ENCODE results near the gene OGFOD2.

Gene OGFOD2

DNA sequence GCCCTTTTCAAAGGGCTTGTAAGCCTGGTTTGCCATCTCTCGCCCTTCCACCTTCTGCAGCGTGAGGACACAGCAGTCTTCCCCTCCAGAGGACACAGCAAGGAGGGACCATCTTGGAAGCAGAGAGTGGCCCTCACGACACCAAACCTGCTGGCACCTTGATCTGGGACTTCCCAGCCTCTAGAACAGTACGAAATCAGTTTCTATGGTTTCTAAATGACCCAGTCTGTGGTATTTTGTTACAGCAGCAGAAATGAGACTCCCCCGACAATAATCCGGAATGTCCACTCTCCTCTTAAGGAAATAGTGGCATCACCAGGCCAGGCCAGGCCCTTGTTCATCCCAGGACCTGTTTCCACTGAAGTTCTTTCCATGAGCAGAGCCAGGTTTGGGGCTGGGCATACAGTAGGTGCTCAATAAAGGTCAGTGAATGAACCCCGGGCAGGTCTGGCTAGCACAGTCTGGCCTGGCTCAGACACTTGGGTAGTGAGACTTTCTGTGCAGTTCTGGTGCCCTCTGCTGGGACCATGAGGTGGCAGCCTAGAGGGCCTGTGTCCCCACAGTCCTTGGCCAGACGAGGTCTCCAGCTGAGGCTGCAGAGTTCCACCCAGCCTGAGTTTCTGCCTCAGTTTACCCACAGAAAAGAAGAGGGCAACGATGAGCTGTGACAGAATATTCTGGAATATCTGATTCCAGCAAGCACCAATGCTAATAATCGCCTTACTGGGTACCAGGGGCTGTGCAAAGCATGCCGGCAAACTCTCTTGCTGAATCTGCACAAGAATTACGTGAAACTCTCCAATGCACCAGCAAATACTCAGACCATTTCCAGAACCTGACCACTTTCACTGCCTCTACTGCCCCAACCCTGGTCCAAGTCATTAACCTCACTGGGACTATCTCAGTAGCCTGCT lies 22.8 kb upstream of the OGFOD2 start:
- peak; percentile 77 for DNase-seq (ENCODE audit: low spot score)

DNA sequence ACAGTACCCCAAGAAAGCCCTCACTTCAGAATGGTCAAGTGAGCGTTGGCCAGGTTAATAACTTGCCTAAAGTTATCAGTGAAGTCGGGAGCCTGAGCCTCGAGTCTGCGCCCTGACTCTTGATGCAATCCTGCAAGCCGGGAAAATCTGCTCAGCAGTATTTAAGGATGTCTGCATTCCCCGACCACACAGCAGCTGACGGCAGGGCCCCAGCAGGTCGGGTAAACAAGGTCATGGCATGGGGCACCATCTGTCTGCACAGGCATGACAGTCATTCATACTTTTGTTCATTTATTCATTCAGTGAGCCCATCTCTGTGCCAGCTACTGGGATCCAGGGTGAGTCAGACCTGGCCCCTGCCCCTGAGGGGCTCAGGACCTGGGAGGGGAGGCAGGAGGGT lies 19.9 kb upstream of the OGFOD2 start:
- DNase-seq (ENCODE audit: low spot score): no peak

- DNase-seq (ENCODE audit: low spot score): no peak
Measured at GRCh38 chr12:122956035-122956434, 19.0 kb upstream of the OGFOD2 start.

DNA sequence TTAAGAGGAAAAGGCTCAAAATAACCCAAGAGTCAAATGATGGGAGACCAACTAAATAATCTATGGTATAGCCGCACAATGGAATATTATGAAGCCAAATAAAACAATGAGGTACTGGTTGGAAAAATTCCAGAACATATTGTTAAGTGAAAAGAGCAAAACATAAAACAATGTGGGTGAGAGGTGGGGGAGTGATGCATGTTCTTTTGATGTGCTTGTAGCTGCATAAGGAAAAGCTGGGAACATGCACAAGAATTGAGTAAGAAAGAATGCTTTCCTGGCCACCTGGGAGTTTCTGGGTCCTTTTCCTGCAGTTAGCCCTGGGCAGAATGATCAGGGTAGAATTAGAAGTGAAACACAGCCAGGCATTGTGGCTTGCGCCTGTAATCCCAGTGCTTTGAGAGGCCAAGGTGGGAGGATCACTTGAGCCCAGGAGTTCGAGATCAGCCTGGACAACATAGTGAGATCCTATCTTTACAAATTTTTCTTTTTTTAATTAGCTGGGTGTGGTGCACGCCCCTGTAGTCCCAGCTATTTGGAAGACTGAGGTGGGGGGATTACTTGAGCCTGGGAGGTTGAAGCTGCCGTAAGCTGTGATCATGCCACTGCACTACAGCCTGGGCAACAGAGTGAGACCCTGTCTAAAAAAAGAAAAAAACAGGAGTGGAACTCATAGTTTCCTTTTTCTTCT lies 16.7 kb upstream of the OGFOD2 start:
- no peak for DNase-seq (ENCODE audit: low spot score)

GRCh38 chr12:122959566-122960192 lies 15.4 kb upstream of the OGFOD2 start:
- DNase-seq (ENCODE audit: low spot score): no peak

DNA sequence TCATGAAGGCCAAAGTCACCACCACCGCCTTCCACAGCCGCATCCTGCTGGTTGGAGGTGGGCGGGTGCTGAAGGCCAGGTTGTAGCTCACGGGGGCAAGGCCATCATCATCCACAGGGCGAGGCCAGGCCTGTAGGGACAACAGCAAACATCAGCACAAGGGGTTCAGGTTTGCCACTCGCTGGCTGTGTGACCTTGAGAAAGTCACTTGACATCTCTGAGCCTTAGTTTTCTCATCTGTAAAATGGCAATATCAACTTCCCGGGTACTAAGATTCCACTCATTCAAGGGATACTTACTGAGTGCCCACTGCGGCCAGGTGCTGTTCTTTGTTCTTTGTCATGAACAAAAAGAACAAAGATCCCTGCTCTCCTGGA lies 14.9 kb upstream of the OGFOD2 start:
- DNase-seq (ENCODE audit: low spot score): no peak

DNA sequence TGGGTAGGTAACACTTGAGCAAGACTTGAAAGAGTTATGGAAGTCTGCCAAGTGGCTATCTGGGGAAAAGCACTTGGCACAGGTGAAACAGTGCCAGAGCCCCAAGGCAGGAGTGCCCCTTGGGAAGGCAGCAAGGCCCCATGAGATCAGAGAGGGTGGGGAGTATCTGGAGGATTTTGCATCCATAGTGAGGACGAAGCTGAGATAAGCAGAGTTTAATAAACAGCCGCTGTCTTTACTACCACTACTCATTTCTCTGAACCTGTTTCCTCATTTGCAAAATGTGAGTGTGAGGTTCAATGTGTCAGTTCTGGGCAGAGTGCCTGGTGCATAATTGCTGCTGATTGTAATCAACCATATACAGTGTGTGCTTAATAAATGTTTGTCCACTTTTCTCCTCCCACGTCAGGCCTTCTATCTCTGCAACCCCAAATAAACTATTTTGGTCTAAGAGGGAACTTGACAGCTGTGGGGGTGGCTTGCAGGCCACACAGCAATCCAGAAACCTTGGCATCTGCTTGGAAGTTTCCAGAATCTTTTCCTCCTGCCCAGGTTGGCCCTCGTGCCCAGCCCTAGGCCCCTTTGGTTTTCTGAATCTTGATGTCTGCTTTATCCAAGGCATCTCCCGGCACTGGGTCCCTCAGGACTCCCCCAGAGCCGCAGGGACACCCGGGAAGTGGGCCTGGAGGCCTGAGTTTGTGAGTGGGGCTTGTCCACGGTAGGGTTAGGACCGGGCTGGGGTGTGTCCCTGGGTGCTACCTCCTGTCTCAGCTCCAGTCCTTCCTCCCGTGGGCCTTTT lies 13.3 kb upstream of the OGFOD2 start:
- no peak for DNase-seq (ENCODE audit: low spot score)

- no peak for DNase-seq (ENCODE audit: low spot score)
Measured at GRCh38 chr12:122963941-122964265, 11.1 kb upstream of the OGFOD2 start.

- DNase-seq (ENCODE audit: low spot score): no peak
Measured at GRCh38 chr12:122964439-122965257, 10.4 kb upstream of the OGFOD2 start.

DNA sequence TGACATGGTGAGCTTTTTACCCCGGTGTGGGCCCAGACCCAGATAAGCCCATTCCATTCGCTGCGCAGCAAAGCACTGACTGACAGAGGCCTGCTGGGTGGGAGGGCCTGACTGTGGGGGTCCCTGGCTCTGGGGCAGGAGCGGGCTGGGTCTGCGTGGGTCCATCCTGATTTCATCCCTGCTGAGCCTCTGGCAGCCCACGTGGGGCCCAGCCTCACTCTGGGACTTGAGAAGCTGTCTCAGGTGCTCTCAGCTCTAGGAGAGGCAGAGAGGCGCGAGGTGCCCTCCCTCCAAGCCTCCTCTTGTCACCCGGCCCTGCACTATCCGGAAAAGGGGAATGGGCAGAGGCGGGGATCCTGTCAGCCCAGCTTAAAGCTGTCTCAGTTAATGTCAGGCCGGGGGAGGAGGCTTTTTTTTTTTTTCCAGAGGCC lies 9.7 kb upstream of the OGFOD2 start:
- DNase-seq (ENCODE audit: low spot score): no peak

DNA sequence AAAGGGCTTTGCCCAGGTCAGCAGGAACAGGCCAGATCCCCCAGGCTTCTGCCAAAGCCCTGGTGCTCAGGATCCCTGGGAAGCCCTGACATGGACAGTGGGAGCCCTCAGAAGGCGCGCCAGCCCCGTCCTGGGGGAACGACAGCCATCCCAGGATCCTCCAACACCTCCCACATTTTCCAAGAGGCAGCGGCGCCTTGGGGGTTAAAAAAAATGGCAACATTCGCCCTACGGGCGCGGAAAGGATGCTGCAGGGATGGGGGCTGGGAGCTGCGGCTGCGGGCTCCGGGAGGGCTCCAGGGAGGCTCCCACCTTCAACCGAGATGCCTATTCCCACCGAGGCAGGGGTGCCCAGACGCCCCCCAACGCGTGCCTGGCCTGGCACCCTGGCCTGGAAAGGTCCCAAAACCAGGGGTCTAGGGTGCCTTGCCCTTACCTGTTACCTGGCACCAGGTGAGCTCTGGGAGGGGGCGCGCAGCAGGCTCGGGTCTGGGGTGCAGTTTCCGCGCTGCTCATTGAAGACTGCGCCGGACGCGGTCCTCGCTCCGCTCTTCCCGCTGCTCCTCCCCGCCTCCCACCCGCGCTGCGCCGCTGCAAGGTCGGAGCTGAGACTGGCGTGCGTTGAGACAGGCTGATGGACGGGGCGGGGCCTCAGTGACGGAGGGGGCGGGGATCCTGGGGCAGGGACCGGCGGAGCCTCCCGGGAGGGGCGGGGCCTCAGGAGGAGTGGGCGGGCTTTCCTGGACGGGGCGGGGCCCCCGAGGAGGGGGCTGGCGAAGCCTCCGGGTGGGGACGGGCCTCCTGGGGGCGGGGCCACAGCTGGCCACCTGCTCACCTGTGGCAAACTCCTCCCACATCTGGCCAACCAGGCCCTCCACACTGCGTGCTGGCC lies 8.9 kb upstream of the OGFOD2 start, which contains the start of gene ABCB9:
Gene ABCB9 (minus strand): TSS at position 613 of the 892 bp plus-strand sequence. CDS start 6,228 bp downstream, outside the sequence.
- peak; percentile 91 for DNase-seq (ENCODE audit: low spot score)

- DNase-seq (ENCODE audit: low spot score): no peak
Measured at GRCh38 chr12:122966743-122967550, 8.1 kb upstream of the OGFOD2 start.

GRCh38 chr12:122968104-122968503 lies 6.9 kb upstream of the OGFOD2 start:
- DNase-seq (ENCODE audit: low spot score): no peak

DNA sequence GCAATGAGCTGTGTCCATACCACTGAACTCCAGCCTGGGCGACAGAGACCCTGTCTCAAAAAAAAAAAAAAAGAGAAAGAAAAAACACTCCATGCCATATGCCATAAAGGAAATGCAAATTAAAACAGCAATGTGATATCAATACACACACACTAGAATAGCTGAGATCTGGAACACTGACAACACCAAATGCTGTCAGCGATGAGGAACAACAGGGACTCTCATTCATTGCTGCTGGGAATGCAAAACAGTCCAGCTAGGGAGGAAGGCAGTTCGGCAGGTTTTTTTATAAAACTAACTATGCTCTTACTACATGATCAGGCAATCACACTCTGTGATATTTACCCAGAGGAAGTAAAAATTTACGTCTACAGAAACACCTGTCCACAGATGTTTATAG lies 5.4 kb upstream of the OGFOD2 start:
- no peak for DNase-seq (ENCODE audit: low spot score)

- peak; percentile 99 for DNase-seq (ENCODE audit: low spot score)
Measured at GRCh38 chr12:122974274-122974891, 661 bp upstream of the OGFOD2 start.

GRCh38 chr12:122975790-122976647 lies 975 bp downstream of the OGFOD2 start:
- no peak for DNase-seq (ENCODE audit: low spot score)

DNA sequence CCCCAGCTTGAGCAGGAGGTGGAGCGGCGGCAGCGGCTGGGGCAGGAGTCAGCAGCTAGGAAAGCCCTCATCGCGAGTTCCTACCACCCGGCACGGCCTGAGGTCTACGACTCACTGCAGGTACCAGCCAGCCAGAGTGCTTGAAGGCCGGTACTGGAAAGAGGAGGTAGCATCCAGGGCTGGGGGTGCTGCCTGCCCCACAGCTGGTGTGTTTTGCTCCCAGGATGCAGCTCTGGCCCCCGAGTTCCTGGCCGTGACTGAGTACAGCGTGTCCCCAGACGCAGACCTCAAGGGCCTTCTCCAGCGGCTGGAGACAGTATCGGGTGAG lies 1.6 kb downstream of the OGFOD2 start:
- no peak for DNase-seq (ENCODE audit: low spot score)

DNA sequence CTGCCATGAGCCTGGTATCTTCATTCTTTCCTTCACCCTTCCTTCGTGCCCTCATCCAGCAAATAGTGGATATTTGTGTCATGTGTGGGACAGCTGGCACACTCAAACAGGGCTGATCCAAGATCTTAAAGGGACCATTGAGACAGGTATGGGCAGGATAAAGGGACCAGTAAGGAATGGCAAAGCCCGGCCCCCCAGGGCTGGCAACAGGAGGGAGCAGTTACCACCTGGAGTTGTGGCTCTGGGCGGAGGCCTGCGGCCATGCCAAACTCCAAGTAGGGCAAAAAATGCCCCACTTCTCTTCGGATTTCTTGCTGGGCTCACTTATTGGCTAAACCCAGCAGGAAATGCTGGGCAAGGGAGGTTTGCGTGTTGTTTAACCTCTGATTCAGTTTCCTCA lies 2.1 kb downstream of the OGFOD2 start:
- no peak for DNase-seq (ENCODE audit: low spot score)

All from activated CD4-positive, alpha-beta T cell treated with anti-CD3 and anti-CD28 coated beads, Interleukin-2, Interleukin-4, amounts not matched to agents 100 ng/mL and 50 ng/mL, durations not matched to agents 16 hours and 8 hours (primary cell).